ENCODE results near the gene DNAH9. TPM values are rescaled to one million over a fixed set of nuclear protein-coding genes. Genes with fewer than 3 reads are reported as not detected.

The DNAH9 gene
- total and polyA plus RNA-seq, 4 donors = 9.2 to 23.4 (median 18.3) TPM

DNA sequence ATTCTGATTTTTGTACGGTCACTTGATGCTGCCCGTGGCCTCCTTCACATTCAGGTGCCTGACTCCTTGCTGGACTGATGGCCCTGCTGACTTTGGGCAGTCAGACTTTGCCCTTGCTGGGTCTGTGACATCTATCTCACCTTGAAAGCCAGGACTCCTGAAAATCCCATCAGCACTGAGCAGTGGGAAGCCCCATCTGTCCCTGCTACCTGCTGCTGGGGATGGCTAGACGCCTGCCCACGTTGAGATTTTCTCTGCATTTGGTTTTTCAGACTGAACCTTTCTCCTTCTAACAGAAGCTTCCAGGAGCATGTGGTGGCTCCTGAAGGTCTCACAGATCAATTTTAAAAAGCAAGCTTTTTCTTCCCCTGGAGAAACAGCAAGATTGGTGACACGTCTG, 409.2 kb downstream of the DNAH9 start:
- no peak for DNase-seq (ENCODE audit: low read depth in 4 of 6, low spot score in 6 of 6)
- no peaks in the 10 kb centered on the region for H3K36me3 ChIP-seq (ENCODE audit: control insufficient read depth, insufficient read depth, low read length)
- H3K9me3 ChIP-seq (ENCODE audit: control insufficient read depth, insufficient read depth, low read length) = no peaks in the 10 kb centered on the region
- WGBS (ENCODE audit: insufficient coverage) = 87% methylated on average over 4 of the region's 5 CpGs
- H3K27me3 ChIP-seq (ENCODE audit: control insufficient read depth, insufficient read depth, low read length) = no peaks in the 10 kb centered on the region
- H3K4me1 ChIP-seq (ENCODE audit: control insufficient read depth, insufficient read depth, low read length) = no peaks in the 10 kb centered on the region
- no peak overlapping the region for H3K4me3 ChIP-seq (ENCODE audit: low read depth, low read length)
- no peak overlapping the region for H3K27ac ChIP-seq (ENCODE audit: low read depth, low read length)
